K562 treated with DMSO at 1 percent for 12 hours (cell line): ENCODE data around the gene PPFIA1. TPM values are rescaled to one million over a fixed set of nuclear protein-coding genes. Genes with fewer than 3 reads are reported as not detected.

Experiments
- total RNA-seq: library from RNA; unstranded; fragments of 300-600 nt; gene quantifications from 2 replicates; pipeline ENCODE4 v1.2.3, GENCODE V29; 2022; ENCODE audit not compliant: insufficient read depth

The PPFIA1 gene
- total RNA-seq, result 14.2 and 41.9 TPM in 2 replicates

GRCh38 chr11:70270104-70270876 is at the start of gene PPFIA1:
TSS of gene PPFIA1 (plus strand) at chr11:70270690. CDS start at chr11:70272173, 1,483 bp downstream.

GRCh38 chr11:70397983-70398833 is 127.7 kb downstream of the PPFIA1 start, which contains the start of gene CTTN:
TSS of gene CTTN (plus strand) at chr11:70398529. CDS start at chr11:70407298, 8,769 bp downstream.

Other genes with a start within 250 kb of the PPFIA1 start
- not detected in 2 replicates for gene ANO1, start 192.4 kb upstream of the PPFIA1 start, total RNA-seq
- 24.7 and 34.5 TPM in 2 replicates for gene FADD, start 67.4 kb upstream of the PPFIA1 start, total RNA-seq
- 54.9 and 138 TPM in 2 replicates for gene CTTN, start 127.8 kb downstream of the PPFIA1 start, total RNA-seq